ENCODE measurements around the gene MICU1. TPM values are rescaled to one million over a fixed set of nuclear protein-coding genes. Genes with fewer than 3 reads are reported as not detected.
A peak's percentile ranks its signal among the peaks of the same experiment; 100 is the strongest.
"Not testable (repeated sequence)": the region's sequence is repeated elsewhere in the genome, so short reads cannot be mapped to it uniquely, and the experiment has no call there.

MICU1 gene
- total RNA-seq, 1 experiment from 2014 or later, result 89.4 TPM

DNA sequence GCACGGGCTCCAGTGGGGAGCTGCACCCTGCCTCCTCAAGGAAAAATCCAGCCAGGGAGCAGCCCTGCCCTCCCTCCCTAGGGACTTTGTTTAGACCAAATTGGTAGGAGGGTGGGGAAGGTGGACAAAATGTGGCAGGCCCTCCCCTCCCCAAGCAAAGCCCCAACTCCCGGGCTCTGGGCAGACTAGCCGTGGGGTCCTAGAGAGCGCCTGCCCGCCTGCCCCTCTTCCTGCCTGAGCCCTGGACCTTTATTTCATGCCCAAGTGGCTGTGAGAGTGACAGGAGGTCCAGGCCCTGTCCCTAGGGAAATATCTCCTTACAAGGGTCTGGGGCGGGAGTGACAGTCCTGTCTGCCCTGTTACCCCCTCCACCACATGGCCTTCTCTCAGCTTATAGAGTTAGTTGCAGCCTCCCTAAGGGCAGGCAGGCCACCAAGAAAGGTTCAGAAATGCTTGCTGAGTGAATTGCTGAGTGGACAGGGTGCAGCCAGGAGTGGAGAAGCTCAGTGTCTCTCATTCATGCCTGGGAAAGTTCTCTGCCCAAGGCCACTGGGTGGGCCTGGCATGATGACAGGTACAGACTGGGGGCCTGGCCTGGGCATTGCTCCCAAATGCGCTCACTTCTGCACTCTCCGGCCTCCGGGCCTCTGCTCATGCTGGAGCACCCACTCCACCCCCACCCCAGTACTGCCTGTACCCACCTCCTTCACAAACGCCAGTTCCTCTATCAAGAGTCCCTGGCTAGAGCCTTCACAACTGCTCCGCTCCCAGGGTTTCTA, 296.4 kb downstream of the MICU1 start:
- CTCF ChIA-PET, result interaction anchor here (1.8 to 5.0 kb wide), 4 partner anchors 9 to 203 kb away, joined by 7 to 53 read pairs (median 20); partner anchors contain the start of gene DDIT4
- no peaks in the 10 kb centered on the region for H3K9me3 Mint-ChIP-seq (ENCODE audit: low read depth, unreplicated experiment)
- intact Hi-C loops (cut with micrococcal nuclease; ENCODE audit: unreplicated experiment), result loop anchor here (10.0 kb wide), 2 partner anchors 235 to 375 kb away; no protein-coding TSS in a partner anchor
- no TSS peak for BruUV-seq (replicated peaks)
- H3K4me1 Mint-ChIP-seq (ENCODE audit: low read depth, unreplicated experiment), result peaks cover 67% of the 10 kb centered on the region
- H3K36me3 Mint-ChIP-seq (ENCODE audit: insufficient read depth, unreplicated experiment), result peaks cover 70% of the 10 kb centered on the region
- TF ChIP-seq, protein P1, sequence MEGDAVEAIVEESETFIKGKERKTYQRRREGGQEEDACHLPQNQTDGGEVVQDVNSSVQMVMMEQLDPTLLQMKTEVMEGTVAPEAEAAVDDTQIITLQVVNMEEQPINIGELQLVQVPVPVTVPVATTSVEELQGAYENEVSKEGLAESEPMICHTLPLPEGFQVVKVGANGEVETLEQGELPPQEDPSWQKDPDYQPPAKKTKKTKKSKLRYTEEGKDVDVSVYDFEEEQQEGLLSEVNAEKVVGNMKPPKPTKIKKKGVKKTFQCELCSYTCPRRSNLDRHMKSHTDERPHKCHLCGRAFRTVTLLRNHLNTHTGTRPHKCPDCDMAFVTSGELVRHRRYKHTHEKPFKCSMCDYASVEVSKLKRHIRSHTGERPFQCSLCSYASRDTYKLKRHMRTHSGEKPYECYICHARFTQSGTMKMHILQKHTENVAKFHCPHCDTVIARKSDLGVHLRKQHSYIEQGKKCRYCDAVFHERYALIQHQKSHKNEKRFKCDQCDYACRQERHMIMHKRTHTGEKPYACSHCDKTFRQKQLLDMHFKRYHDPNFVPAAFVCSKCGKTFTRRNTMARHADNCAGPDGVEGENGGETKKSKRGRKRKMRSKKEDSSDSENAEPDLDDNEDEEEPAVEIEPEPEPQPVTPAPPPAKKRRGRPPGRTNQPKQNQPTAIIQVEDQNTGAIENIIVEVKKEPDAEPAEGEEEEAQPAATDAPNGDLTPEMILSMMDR (IDR thresholded peaks at IDR 0.05; ENCODE audit: unreplicated experiment), result no peak
- H3K4me3 Mint-ChIP-seq (ENCODE audit: low read depth, unreplicated experiment), result peak overlapping the region; percentile 51
- H3K27ac Mint-ChIP-seq (ENCODE audit: unreplicated experiment), result peak overlapping the region; percentile 100
- DNase-seq, result no peak
- H3K27me3 Mint-ChIP-seq (ENCODE audit: unreplicated experiment), result no peaks in the 10 kb centered on the region

DNA sequence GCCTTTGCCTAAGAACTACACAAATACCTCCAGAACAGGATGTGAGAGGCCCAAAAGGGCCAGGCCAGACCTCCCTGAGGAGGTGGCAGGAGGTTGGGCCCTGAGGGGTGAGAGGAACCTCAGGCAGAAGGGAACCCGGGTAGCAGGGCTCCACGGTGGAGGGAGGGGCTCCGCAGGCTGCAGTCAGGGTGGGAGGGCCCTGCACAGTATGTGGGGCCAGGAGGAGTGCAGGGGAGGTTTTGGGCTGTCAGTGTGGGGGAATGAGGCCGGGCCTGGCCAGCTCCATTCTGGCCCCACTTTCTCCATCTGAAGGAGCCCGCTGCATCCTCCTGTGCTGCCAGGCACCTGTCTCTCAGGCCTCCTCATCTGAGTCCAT, 297.1 kb downstream of the MICU1 start:
- Mint-ChIP-seq H3K4me3 (ENCODE audit: low read depth, unreplicated experiment) (no peak overlapping the region), H3K9me3 (ENCODE audit: low read depth, unreplicated experiment) (no peaks in the 10 kb centered on the region), H3K36me3 (ENCODE audit: insufficient read depth, unreplicated experiment) (peaks cover 63% of the 10 kb centered on the region), H3K27me3 (ENCODE audit: unreplicated experiment) (no peaks in the 10 kb centered on the region), H3K27ac (ENCODE audit: unreplicated experiment) (peak overlapping the region; percentile 84), H3K4me1 (ENCODE audit: low read depth, unreplicated experiment) (peaks cover 67% of the 10 kb centered on the region)
- TF ChIP-seq, protein P1 (IDR thresholded peaks at IDR 0.05; ENCODE audit: unreplicated experiment), result no peak
- BruUV-seq (replicated peaks), result no TSS peak
- no peak for DNase-seq
- intact Hi-C loops (cut with micrococcal nuclease; ENCODE audit: unreplicated experiment), result loop anchor here (1.0 kb wide), 1 partner anchor 53 kb away; no protein-coding TSS in a partner anchor
- CTCF ChIA-PET, result interaction anchor here (0.8 to 5.0 kb wide), 10 partner anchors 9 to 280 kb away, joined by 3 to 53 read pairs (median 6); partner anchors contain the start of gene DDIT4

DNA sequence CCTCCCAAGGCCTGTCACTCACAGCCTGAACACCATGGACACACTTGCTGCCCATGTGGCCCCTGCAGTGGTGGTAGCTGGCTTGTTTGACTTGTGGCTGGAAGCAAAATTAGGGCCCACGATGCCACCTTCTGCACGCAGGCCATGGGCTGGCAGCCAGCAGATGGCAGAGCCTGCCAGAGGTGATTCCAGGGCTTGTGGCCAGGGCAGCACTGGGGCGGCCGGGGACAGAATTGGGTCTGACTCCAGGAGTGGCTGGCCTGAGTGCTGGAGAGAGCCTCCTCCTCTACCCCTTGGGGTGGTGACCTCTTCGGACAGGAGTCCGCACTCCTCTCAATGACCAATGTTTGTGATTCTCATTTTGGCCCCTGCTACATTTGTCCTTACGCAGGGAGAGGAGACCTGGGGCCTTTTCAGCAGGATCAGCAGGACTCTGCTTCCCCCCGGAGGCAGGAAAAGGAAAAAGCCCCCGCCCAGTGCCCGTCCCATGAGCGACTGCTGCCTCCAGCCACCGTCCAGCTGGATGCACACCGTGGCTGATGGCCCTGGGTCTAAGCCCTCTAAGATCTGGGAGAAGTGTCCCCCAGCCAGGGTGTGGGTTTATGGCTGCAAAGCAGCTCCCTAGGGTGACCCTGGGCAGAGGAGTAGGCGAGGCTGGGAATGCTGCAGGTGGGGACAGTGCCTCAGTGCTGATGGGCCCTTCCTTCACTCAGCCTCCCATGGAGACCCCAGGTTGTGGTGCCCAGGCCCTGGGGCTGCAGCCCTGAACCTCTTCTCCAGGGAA, 297.6 kb downstream of the MICU1 start:
- peak; percentile 89 for DNase-seq
- H3K4me1 Mint-ChIP-seq (ENCODE audit: low read depth, unreplicated experiment), result peaks cover 67% of the 10 kb centered on the region
- intact Hi-C loops (cut with micrococcal nuclease; ENCODE audit: unreplicated experiment), result loop anchor here (1.0 kb wide), 1 partner anchor 52 kb away; no protein-coding TSS in a partner anchor
- peak overlapping the region; percentile 84 for H3K27ac Mint-ChIP-seq (ENCODE audit: unreplicated experiment)
- H3K36me3 Mint-ChIP-seq (ENCODE audit: insufficient read depth, unreplicated experiment), result peaks cover 58% of the 10 kb centered on the region
- CTCF ChIA-PET, result interaction anchor here (0.7 to 5.0 kb wide), 13 partner anchors 8 to 280 kb away, joined by 3 to 53 read pairs (median 5); partner anchors contain the start of gene DDIT4
- TF ChIP-seq, protein P1 (IDR thresholded peaks at IDR 0.05; ENCODE audit: unreplicated experiment), result peak; percentile 81
- H3K27me3 Mint-ChIP-seq (ENCODE audit: unreplicated experiment), result no peaks in the 10 kb centered on the region
- no peak overlapping the region for H3K4me3 Mint-ChIP-seq (ENCODE audit: low read depth, unreplicated experiment)
- no TSS peak for BruUV-seq (replicated peaks)
- H3K9me3 Mint-ChIP-seq (ENCODE audit: low read depth, unreplicated experiment), result no peaks in the 10 kb centered on the region

DNA sequence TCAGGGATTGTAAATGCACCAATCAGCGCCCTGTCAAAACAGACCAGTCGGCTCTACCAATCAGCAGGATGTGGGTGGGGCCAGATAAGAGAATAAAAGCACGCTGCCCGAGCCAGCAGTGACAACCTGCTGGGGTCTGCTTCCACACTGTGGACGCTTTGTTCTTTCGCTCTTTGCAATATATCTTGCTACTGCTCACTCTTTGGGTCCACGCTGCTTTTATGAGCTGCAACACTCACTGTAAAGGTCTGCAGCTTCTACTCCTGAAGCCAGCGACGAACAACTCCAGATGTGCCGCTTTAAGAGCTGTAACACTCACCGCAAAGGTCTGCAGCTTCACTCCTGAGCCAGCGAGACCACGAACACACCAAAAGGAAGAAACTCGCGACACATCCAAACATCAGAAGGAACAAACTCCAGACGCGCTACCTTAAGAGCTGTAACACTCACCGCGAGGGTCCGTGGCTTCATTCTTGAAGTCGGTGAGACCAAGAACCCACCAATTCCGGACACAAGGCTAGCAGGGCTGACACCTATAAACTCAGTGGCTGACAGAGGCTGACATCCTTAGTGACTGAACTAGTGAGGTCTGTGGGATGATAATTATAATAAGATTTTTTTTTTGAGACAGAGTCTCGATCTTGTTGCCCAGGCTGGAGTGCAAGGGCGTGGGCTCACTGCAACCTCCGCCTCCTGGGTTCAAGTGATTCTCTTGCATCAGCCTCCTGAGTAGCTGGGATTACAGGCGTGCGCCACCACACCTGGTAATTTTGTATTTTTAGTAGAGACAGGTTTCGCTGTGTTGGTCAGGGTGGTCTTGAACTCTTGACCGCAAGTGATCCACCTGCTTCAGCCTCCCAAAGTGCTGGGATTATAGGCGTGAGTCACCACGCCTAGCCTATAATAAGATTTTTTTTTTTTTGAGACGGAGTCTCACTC, 298.9 kb downstream of the MICU1 start:
- H3K4me3 Mint-ChIP-seq (ENCODE audit: low read depth, unreplicated experiment); intact Hi-C loops (cut with micrococcal nuclease; ENCODE audit: unreplicated experiment); H3K27me3 Mint-ChIP-seq (ENCODE audit: unreplicated experiment); DNase-seq; H3K9me3 Mint-ChIP-seq (ENCODE audit: low read depth, unreplicated experiment): not testable (repeated sequence)
- CTCF ChIA-PET, result interaction anchor here (0.7 to 4.1 kb wide), 5 partner anchors 35 to 103 kb away, joined by 3 to 31 read pairs (median 8); partner anchors contain the start of gene DDIT4
- BruUV-seq (replicated peaks), result TSS peak; percentile 60
- Mint-ChIP-seq H3K4me1 (ENCODE audit: low read depth, unreplicated experiment) (peaks cover 69% of the 10 kb centered on the region), H3K36me3 (ENCODE audit: insufficient read depth, unreplicated experiment) (peaks cover 48% of the 10 kb centered on the region), H3K27ac (ENCODE audit: unreplicated experiment) (peak overlapping the region; percentile 84)

GRCh38 chr10:72325243-72326175, 300.4 kb downstream of the MICU1 start:
- H3K4me1 Mint-ChIP-seq (ENCODE audit: low read depth, unreplicated experiment), result peaks cover 66% of the 10 kb centered on the region
- intact Hi-C loops (cut with micrococcal nuclease; ENCODE audit: unreplicated experiment); H3K4me3 Mint-ChIP-seq (ENCODE audit: low read depth, unreplicated experiment); BruUV-seq (replicated peaks); H3K9me3 Mint-ChIP-seq (ENCODE audit: low read depth, unreplicated experiment); H3K27me3 Mint-ChIP-seq (ENCODE audit: unreplicated experiment): not testable (repeated sequence)
- peak overlapping the region; percentile 98 for H3K27ac Mint-ChIP-seq (ENCODE audit: unreplicated experiment)
- peaks cover 45% of the 10 kb centered on the region for H3K36me3 Mint-ChIP-seq (ENCODE audit: insufficient read depth, unreplicated experiment)
- CTCF ChIA-PET, result interaction anchor here (0.8 kb wide), 1 partner anchor 51 kb away, joined by 3 read pairs; no protein-coding TSS in a partner anchor
- DNase-seq, result peak; percentile 70

Data from Calu3 (cell line).